Stomach (tissue), 9 donors: Measurements from ENCODE around the gene FPR1. TPM values are rescaled to one million over a fixed set of nuclear protein-coding genes. Genes with fewer than 3 reads are reported as not detected.
"Not testable (repeated sequence)": the region's sequence is repeated elsewhere in the genome, so short reads cannot be mapped to it uniquely, and the experiment has no call there.

Experiments used
- DNase-seq, 2 donors: peaks; one replicate each; pipeline versions ENCODE4 v3.0.0 to v3.0.0-alpha.2; 2013 to 2019
- H3K27ac ChIP-seq, 5 donors: fragments of 200-600 bp in 4 of 5; sonication (generic) in 4 of 5; one replicate each; pipeline ENCODE4 v1.5.1; 2013 to 2019; ENCODE audit warnings: mild to moderate bottlenecking in 1 of 5, moderate library complexity in 1 of 5
- H3K27me3 ChIP-seq, 3 donors: fragments of 200-600 bp; sonication (generic); one replicate each; pipeline ENCODE4 v1.5.1; 2017 to 2019; ENCODE audit warnings: mixed run types in 1 of 3
- H3K36me3 ChIP-seq, 4 donors: fragments of 200-600 bp; sonication (generic); 1 replicate in 3 of 4; 2 replicates in 1 of 4; pipeline ENCODE4 v1.5.1; 2016 to 2019
- H3K4me1 ChIP-seq, 4 donors: fragments of 200-600 bp; sonication (generic); one replicate each; pipeline ENCODE4 v1.5.1; 2016 to 2019
- H3K4me3 ChIP-seq, 4 donors: fragments of 200-600 bp; sonication (generic) in 3 of 4; one replicate each; pipeline ENCODE4 v1.5.1; 2016 to 2019; ENCODE audit warnings: mild to moderate bottlenecking in 1 of 4
- H3K9me3 ChIP-seq, 4 donors: fragments of 200-600 bp; sonication (generic); one replicate each; pipeline ENCODE4 v1.5.1; 2016 to 2019
- CTCF ChIP-seq, 7 experiments: fragments of 450-650 bp in 4 of 7; fragments of 200-600 bp in 3 of 7; sonication (generic) in 3 of 7; IDR thresholded peaks; one replicate each; pipeline ENCODE4 v1.5.1; 2016 to 2019; ENCODE audit warnings: antibody characterized with exemption in 7 of 7, control low read depth in 2 of 7, mild to moderate bottlenecking in 1 of 7
- EP300 ChIP-seq: sonication (generic); formaldehyde crosslinking; IDR thresholded peaks from one replicate; pipeline ENCODE4 v1.6.1; 2017; ENCODE audit warnings: antibody characterized with exemption
- POLR2A ChIP-seq, 4 donors: fragments of 450-650 bp; IDR thresholded peaks; one replicate each; pipeline ENCODE4 v1.6.1; 2016; ENCODE audit warnings: antibody characterized with exemption in 4 of 4, control low read depth in 2 of 4, mild to moderate bottlenecking in 1 of 4, moderate library complexity in 1 of 4
- POLR2AphosphoS5 ChIP-seq, 3 donors: sonication (generic); formaldehyde crosslinking; IDR thresholded peaks; one replicate each; pipeline ENCODE4 v1.6.1; 2016; ENCODE audit warnings: antibody characterized with exemption in 3 of 3
- WGBS, 5 donors: extraction: QIAGEN DNeasy Blood & Tissue Kit in 3 of 5; methylation state at CpG; one replicate each; pipeline versions ENCODE4 v1.1.5 to v1.1.7; 2013 to 2018; 5-methylcytosine and 5-hydroxymethylcytosine counted together
- intact Hi-C: fragments of 100-400 bp; cut with DNase I; formaldehyde crosslinking; loops from one replicate; pipeline ENCODE4 v1.15.1; 2023; ENCODE audit warnings: low total_unique reads
- polyA plus RNA-seq, 3 donors: library from polyadenylated mRNA; stranded (reverse); fragments of 200-250 nt; gene quantifications; one replicate each; pipeline ENCODE4 v1.2.3, GENCODE V29; 2013
- total RNA-seq, 5 donors: library from RNA; depleted of rRNA; stranded (reverse); fragments of >200 nt; gene quantifications; one replicate each; pipeline versions ENCODE4 v1.1.0 to v1.2.3, GENCODE V29; 2014 to 2016
- donor health status: healthy with polysubstance abuse.
- donor health status: Bipolar disorder and iron deficiency.
- donor health status: healthy.

FPR1 gene
- total and polyA plus RNA-seq, 8 donors: 1.7 to 10.5 (median 7.5) TPM; not detected in 1

DNA sequence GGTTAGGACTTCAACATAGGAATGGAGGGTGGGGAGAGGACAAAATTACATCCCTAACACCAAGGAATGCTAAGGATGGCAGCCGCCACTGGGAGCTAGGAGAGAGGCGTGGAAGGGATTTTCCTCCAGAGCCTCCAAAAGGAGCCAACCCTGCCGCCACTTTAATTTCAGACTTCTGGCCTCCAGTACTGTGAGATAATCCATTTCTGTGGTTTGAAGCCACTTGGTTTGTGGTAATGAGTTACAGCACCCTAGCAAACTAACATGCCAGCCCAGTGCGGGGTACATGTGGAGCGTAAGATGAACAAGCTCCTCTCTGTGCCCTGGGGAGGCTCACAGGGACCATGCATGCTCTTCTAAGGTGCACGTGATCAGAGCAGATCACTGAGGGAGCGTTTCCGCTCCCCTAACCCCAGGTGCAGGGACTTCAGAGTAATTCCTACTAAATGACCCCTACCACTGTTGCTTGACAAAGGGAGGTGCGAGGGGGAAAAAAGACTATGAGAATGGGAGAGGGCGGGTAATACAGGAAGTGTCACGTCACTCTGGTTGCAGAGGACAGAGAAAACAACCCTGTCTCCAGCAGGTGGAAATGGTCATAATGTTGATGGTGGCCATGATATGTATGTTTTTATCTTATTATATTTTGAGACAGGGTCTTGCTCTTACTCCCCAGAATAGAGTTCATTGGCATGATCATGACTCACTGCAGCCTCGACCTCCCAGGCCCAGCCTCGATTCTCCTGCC is 12.0 kb downstream of the FPR1 start:
- no peak for DNase-seq
- TF ChIP-seq POLR2A (IDR thresholded peaks at IDR 0.05): no peak
- no peak for TF ChIP-seq EP300
- no peak for TF ChIP-seq CTCF (IDR thresholded peaks at IDR 0.05)
- no peak for TF ChIP-seq POLR2AphosphoS5 (IDR thresholded peaks at IDR 0.05)
- no peaks in the 10 kb centered on the region for H3K9me3 ChIP-seq
- 65 to 78% (median 71%) methylated on average over 13 of the region's 13 CpGs for whole genome bisulfite sequencing, 5 donors
- H3K36me3 ChIP-seq: no peaks in the 10 kb centered on the region
- peaks cover 0 to 15% (median 5%) of the 10 kb centered on the region in 3 donors for H3K27me3 ChIP-seq
- no peak overlapping the region for H3K4me3 ChIP-seq
- no peaks in the 10 kb centered on the region for H3K4me1 ChIP-seq
- intact Hi-C loops: no loop called here
- H3K27ac ChIP-seq: no peak overlapping the region

- H3K4me3 ChIP-seq, intact Hi-C loops, DNase-seq, H3K36me3 ChIP-seq, H3K27ac ChIP-seq, H3K9me3 ChIP-seq, H3K4me1 ChIP-seq: not testable (repeated sequence)
- WGBS, 5 donors: 84 to 91% (median 89%) methylated on average over 10 of the region's 10 CpGs
- H3K27me3 ChIP-seq: peaks cover 0 to 16% (median 5%) of the 10 kb centered on the region in 3 donors
Observed at GRCh38 chr19:51738523-51738922, 13.2 kb downstream of the FPR1 start.

DNA sequence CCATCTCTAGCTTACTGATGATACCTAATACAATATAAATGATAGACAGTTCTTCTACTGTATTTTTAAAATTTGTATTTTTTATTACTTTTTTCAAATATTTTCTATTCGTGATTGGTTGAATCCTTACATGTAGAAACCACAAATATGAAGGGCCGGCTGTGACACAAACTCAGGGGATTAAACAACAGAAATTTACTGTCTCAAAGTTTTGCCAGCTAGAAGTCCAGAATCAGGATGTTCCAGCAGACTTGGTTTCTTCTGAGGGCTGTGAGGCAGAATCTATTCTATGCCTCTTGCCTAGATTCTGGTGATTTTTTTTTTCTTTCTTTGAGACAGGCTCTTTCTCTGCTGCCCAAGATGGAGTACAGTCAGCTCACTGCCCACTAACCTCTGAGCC is 13.8 kb downstream of the FPR1 start:
- no peak for DNase-seq
- Histone ChIP-seq H3K4me3 (no peak overlapping the region), H3K27ac (no peak overlapping the region), H3K36me3 (no peaks in the 10 kb centered on the region), H3K4me1 (no peaks in the 10 kb centered on the region), H3K9me3 (no peaks in the 10 kb centered on the region), H3K27me3 (peaks cover 0 to 16% (median 5%) of the 10 kb centered on the region in 3 donors)
- no peak for TF ChIP-seq EP300
- no peak for TF ChIP-seq POLR2A (IDR thresholded peaks at IDR 0.05)
- TF ChIP-seq CTCF (IDR thresholded peaks at IDR 0.05): no peak
- no peak for TF ChIP-seq POLR2AphosphoS5 (IDR thresholded peaks at IDR 0.05)
- 55 to 77% (median 70%) methylated on average over 2 of the region's 2 CpGs for WGBS, 5 donors
- intact Hi-C loops: no loop called here

DNA sequence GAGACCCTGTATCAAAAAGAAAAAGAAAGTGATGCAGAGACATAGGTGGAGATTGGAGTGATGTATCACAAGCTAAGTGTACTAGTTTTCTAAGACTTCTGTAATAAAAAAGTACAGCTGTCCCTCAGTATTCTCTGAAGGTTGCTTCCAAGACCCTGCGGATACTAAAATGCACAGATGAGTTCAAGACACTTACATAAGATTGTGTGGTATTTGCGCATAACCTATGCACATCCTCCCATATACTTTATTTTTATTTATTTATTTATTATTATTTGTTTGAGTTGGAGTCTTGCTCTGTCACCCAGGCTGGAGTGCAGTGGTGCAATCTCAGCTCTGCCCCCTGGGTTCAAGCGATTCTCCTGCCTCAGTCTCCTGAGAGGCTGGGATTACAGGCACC is 14.3 kb downstream of the FPR1 start:
- intact Hi-C loops: no loop called here
- peaks cover 0 to 16% (median 5%) of the 10 kb centered on the region in 3 donors for H3K27me3 ChIP-seq
- H3K9me3 ChIP-seq: peaks cover 0 to 1% (median 0%) of the 10 kb centered on the region in 4 donors
- DNase-seq: no peak
- no peak overlapping the region for H3K27ac ChIP-seq
- TF ChIP-seq POLR2A (IDR thresholded peaks at IDR 0.05) (no peak), CTCF (IDR thresholded peaks at IDR 0.05) (no peak), EP300 (no peak), POLR2AphosphoS5 (IDR thresholded peaks at IDR 0.05) (no peak)
- H3K36me3 ChIP-seq: no peaks in the 10 kb centered on the region
- H3K4me3 ChIP-seq: no peak overlapping the region
- H3K4me1 ChIP-seq: no peaks in the 10 kb centered on the region
- 85 to 97% (median 93%) methylated on average over 3 of the region's 3 CpGs for WGBS, 5 donors
